NCI-H1417 (cell line): ENCODE measurements around the gene RASGRP4.

Experiments used
- DNase-seq, 3 experiments: peaks; one replicate each; lab custom pipeline; 2025; lab: John Stamatoyannopoulos, UW

The RASGRP4 gene

GRCh38 chr19:38389101-38389925 is 36.7 kb downstream of the RASGRP4 start:
- DNase-seq: peak; percentile 36 to 56 (median 42)

GRCh38 chr19:38388349-38389100 is 37.5 kb downstream of the RASGRP4 start, which contains the start of gene SPRED3:
SPRED3 (plus strand) TSS chr19:38388697; CDS start chr19:38390303, 1,606 bp downstream.
- peak; percentile 78 to 90 (median 84) for DNase-seq

- peak; percentile 93 to 95 (median 94) for DNase-seq
Measured at GRCh38 chr19:38387550-38388348, 38.3 kb downstream of the RASGRP4 start, which contains the start of gene GGN. GGN (minus strand) TSS chr19:38388034; CDS start chr19:38387261, 773 bp downstream.

GRCh38 chr19:38386971-38387549 is 39.0 kb downstream of the RASGRP4 start:
- DNase-seq: no peak

- no peak for DNase-seq
Measured at GRCh38 chr19:38386300-38386970, 39.6 kb downstream of the RASGRP4 start.

GRCh38 chr19:38385804-38386257 is 40.2 kb downstream of the RASGRP4 start:
- DNase-seq: no peak

- no peak for DNase-seq
Measured at GRCh38 chr19:38385057-38385803, 40.8 kb downstream of the RASGRP4 start.

GRCh38 chr19:38384209-38385027 is 41.6 kb downstream of the RASGRP4 start:
- DNase-seq: no peak

GRCh38 chr19:38383743-38384142 is 42.3 kb downstream of the RASGRP4 start:
- DNase-seq: no peak

- DNase-seq: no peak
Measured at GRCh38 chr19:38383184-38383583, 42.8 kb downstream of the RASGRP4 start.

- DNase-seq: no peak
Measured at GRCh38 chr19:38381138-38381537, 44.9 kb downstream of the RASGRP4 start.

- DNase-seq: no peak
Measured at GRCh38 chr19:38378866-38379265, 47.2 kb downstream of the RASGRP4 start.

- no peak for DNase-seq
Measured at GRCh38 chr19:38377052-38377451, 49.0 kb downstream of the RASGRP4 start.

GRCh38 chr19:38376576-38376975 is 49.4 kb downstream of the RASGRP4 start:
- no peak for DNase-seq

- DNase-seq: no peak
Measured at GRCh38 chr19:38375748-38376147, 50.3 kb downstream of the RASGRP4 start.

- DNase-seq: peak in 1 of 3 experiments; percentile 27
Measured at GRCh38 chr19:38375098-38375493, 50.9 kb downstream of the RASGRP4 start.

GRCh38 chr19:38374332-38375097 is 51.5 kb downstream of the RASGRP4 start, which contains the start of gene PSMD8:
PSMD8 (plus strand) TSS chr19:38374571; CDS start chr19:38374602, 31 bp downstream.
- DNase-seq: peak; percentile 97 to 100 (median 99)

- DNase-seq: no peak
Measured at GRCh38 chr19:38373907-38374331, 52.1 kb downstream of the RASGRP4 start.
